Measurements from ENCODE around the gene ZFAND6. TPM values are rescaled to one million over a fixed set of nuclear protein-coding genes. Genes with fewer than 3 reads are reported as not detected.

Gene ZFAND6
- total RNA-seq, 1 donor from 2014 or later, result 80.1 TPM

DNA sequence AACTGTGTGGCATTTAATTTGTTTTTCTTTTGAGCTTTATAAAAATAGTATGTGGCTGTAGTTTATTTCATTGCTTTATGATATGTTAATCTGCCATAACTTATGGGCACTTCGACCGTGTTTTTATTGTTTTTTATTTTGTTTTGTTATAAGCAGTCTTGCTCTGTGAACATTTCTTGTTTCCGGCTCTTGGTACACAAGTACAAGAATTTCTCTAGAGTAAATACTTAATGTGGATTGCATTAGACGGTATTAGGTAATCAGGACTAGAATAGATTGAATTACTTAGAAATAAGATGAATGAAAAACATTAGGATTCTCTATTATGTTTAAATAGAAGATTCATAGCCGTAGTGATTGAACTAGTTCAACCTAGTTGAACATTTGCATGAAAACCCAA is 2.1 kb downstream of the ZFAND6 start:
- H3K9me3 Mint-ChIP-seq (ENCODE audit: unreplicated experiment), result peaks cover 3% of the 10 kb centered on the region
- H3K27me3 Mint-ChIP-seq (ENCODE audit: unreplicated experiment), result peaks cover 4% of the 10 kb centered on the region
- H3K4me1 Mint-ChIP-seq (ENCODE audit: low read depth, unreplicated experiment), result peaks cover 10% of the 10 kb centered on the region
- TF ChIP-seq, protein P1, sequence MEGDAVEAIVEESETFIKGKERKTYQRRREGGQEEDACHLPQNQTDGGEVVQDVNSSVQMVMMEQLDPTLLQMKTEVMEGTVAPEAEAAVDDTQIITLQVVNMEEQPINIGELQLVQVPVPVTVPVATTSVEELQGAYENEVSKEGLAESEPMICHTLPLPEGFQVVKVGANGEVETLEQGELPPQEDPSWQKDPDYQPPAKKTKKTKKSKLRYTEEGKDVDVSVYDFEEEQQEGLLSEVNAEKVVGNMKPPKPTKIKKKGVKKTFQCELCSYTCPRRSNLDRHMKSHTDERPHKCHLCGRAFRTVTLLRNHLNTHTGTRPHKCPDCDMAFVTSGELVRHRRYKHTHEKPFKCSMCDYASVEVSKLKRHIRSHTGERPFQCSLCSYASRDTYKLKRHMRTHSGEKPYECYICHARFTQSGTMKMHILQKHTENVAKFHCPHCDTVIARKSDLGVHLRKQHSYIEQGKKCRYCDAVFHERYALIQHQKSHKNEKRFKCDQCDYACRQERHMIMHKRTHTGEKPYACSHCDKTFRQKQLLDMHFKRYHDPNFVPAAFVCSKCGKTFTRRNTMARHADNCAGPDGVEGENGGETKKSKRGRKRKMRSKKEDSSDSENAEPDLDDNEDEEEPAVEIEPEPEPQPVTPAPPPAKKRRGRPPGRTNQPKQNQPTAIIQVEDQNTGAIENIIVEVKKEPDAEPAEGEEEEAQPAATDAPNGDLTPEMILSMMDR (IDR thresholded peaks at IDR 0.05; ENCODE audit: partially characterized antibody, unreplicated experiment), result no peak
- H3K27ac Mint-ChIP-seq (ENCODE audit: unreplicated experiment), result no peak overlapping the region
- no peaks in the 10 kb centered on the region for H3K36me3 Mint-ChIP-seq (ENCODE audit: unreplicated experiment)
- H3K4me3 Mint-ChIP-seq (ENCODE audit: unreplicated experiment), result peak overlapping the region; percentile 66
- no peak for DNase-seq

DNA sequence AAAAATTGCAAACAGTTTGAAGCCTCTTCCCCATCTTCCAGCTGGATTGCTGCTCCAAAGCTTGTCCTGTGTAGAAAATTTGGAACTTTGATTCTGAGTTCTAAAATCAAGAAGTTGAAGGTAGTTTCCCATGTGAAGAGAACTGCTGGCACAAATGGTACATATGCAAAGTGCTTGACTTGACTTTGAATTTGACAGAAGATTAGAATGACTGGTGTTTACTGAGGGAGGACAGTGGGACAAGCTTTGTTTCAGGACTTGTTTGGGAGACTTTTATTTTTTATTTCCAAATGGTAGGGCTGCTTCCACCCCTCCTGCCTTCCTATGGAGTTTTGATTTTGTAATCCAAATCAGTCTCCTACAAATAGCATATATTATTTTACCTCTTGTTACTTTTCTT is 7.4 kb downstream of the ZFAND6 start:
- Mint-ChIP-seq H3K36me3 (ENCODE audit: unreplicated experiment) (no peaks in the 10 kb centered on the region), H3K27ac (ENCODE audit: unreplicated experiment) (no peak overlapping the region), H3K4me3 (ENCODE audit: unreplicated experiment) (no peak overlapping the region), H3K4me1 (ENCODE audit: low read depth, unreplicated experiment) (peaks cover 9% of the 10 kb centered on the region), H3K9me3 (ENCODE audit: unreplicated experiment) (peaks cover 2% of the 10 kb centered on the region), H3K27me3 (ENCODE audit: unreplicated experiment) (peaks cover 1% of the 10 kb centered on the region)
- TF ChIP-seq, protein P1 (IDR thresholded peaks at IDR 0.05; ENCODE audit: partially characterized antibody, unreplicated experiment), result no peak
- DNase-seq, result no peak

DNA sequence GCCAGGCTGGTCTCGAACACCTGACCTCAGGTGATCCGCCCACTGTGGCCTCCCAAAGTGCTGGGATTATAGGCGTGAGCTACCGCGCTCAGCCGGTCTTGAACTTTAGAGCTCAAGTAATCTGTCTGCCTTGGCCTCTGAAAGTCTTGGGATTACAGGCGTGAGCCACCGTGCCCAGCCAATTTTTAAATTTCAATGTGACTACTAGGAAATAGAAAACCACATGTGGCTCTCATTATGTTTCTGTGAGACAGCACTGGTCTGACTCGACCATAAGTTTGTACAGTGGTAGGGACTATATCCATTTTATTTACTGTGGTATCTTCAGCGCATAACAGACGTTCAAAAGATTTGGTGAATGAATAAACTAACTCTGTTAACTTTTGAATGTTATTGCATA is 9.1 kb downstream of the ZFAND6 start:
- H3K4me3 Mint-ChIP-seq (ENCODE audit: unreplicated experiment), result no peak overlapping the region
- peaks cover 7% of the 10 kb centered on the region for H3K4me1 Mint-ChIP-seq (ENCODE audit: low read depth, unreplicated experiment)
- peaks cover 2% of the 10 kb centered on the region for H3K9me3 Mint-ChIP-seq (ENCODE audit: unreplicated experiment)
- H3K36me3 Mint-ChIP-seq (ENCODE audit: unreplicated experiment), result no peaks in the 10 kb centered on the region
- H3K27me3 Mint-ChIP-seq (ENCODE audit: unreplicated experiment), result peaks cover 1% of the 10 kb centered on the region
- H3K27ac Mint-ChIP-seq (ENCODE audit: unreplicated experiment), result no peak overlapping the region
- no peak for DNase-seq
- TF ChIP-seq, protein P1 (IDR thresholded peaks at IDR 0.05; ENCODE audit: partially characterized antibody, unreplicated experiment), result no peak

DNA sequence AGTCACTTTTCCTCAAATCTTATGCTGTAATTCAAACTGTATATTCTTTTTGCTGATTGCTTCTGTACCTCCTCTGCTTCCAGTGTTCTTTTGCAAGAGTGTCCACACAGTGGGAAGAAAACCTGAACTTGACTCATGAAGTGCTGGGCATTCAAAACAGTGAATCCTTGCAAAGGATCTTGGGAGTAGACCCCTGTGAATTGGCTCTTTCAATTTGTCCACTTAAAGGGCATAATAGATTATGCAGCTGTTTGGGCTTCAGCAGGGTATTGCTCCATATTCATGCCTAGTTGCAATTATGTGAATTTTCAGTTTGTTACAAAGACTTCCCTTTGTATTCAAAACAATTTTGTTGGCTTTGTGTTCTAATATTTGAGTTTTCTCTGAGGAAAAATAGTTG is 11.4 kb downstream of the ZFAND6 start:
- Mint-ChIP-seq H3K36me3 (ENCODE audit: unreplicated experiment) (no peaks in the 10 kb centered on the region), H3K27ac (ENCODE audit: unreplicated experiment) (no peak overlapping the region), H3K9me3 (ENCODE audit: unreplicated experiment) (peaks cover 2% of the 10 kb centered on the region), H3K27me3 (ENCODE audit: unreplicated experiment) (peaks cover 1% of the 10 kb centered on the region), H3K4me1 (ENCODE audit: low read depth, unreplicated experiment) (peaks cover 17% of the 10 kb centered on the region), H3K4me3 (ENCODE audit: unreplicated experiment) (no peak overlapping the region)
- TF ChIP-seq, protein P1 (IDR thresholded peaks at IDR 0.05; ENCODE audit: partially characterized antibody, unreplicated experiment), result no peak
- DNase-seq, result no peak

DNA sequence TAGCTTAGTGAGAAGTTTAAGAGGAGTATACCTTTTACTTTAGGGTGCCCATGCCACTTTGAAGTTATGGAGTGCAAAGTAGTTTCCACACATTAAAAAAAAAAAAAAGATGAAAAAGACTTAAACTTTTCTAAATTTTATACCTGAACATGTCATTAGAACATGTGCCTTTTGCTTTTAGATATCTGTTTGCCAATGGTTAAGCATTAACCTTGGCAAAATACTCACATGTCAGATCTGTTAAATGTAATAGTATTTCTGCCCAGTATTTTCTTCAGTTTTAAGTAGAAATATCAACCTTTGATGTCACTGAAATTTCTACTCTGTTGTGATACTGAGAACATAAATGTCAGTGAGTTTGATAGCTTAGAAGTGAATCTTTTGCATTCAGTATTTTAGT is 12.2 kb downstream of the ZFAND6 start:
- Mint-ChIP-seq H3K27ac (ENCODE audit: unreplicated experiment) (no peak overlapping the region), H3K4me3 (ENCODE audit: unreplicated experiment) (no peak overlapping the region), H3K9me3 (ENCODE audit: unreplicated experiment) (peaks cover 2% of the 10 kb centered on the region), H3K36me3 (ENCODE audit: unreplicated experiment) (no peaks in the 10 kb centered on the region), H3K4me1 (ENCODE audit: low read depth, unreplicated experiment) (peaks cover 25% of the 10 kb centered on the region), H3K27me3 (ENCODE audit: unreplicated experiment) (no peaks in the 10 kb centered on the region)
- no peak for DNase-seq
- TF ChIP-seq, protein P1 (IDR thresholded peaks at IDR 0.05; ENCODE audit: partially characterized antibody, unreplicated experiment), result no peak
